ENCODE measurements around the gene KRTAP10-2.

DNA sequence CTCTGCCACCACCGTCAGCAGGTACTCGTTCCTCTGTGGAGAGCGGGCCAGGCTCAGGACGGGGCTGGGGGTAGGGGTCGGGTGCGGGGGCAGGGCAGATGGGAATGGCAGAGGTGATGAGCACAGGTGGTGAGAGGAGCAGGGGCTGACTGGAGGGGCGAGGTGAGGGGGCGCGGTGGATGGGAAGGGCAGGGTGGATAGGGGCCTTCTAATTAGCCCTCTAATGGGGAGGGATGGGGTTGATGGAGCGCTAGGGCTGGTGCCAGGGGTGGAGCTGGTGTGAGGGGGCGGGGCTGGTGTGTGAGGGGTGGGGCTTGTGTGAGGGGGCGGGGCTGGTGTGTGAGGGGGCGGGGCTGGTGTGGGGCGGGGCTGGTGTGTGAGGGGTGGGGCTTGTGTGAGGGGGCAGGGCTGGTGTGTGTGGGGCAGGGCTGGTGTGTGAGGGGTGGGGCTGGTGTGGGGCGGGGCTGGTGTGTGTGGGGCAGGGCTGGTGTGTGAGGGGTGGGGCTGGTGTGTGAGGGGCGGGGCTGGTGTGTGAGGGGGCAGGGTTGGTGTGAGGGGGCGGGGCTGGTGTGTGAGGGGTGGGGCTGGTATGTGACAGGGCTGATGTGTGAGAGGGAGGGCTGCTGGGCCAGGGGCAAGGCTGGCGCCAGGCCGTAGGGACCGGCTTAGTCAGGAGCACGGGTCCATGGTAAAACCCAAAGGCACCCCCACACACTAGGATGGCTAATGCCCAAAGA is 17.2 kb downstream of the KRTAP10-2 start:
- TF ChIP-seq, protein P1, sequence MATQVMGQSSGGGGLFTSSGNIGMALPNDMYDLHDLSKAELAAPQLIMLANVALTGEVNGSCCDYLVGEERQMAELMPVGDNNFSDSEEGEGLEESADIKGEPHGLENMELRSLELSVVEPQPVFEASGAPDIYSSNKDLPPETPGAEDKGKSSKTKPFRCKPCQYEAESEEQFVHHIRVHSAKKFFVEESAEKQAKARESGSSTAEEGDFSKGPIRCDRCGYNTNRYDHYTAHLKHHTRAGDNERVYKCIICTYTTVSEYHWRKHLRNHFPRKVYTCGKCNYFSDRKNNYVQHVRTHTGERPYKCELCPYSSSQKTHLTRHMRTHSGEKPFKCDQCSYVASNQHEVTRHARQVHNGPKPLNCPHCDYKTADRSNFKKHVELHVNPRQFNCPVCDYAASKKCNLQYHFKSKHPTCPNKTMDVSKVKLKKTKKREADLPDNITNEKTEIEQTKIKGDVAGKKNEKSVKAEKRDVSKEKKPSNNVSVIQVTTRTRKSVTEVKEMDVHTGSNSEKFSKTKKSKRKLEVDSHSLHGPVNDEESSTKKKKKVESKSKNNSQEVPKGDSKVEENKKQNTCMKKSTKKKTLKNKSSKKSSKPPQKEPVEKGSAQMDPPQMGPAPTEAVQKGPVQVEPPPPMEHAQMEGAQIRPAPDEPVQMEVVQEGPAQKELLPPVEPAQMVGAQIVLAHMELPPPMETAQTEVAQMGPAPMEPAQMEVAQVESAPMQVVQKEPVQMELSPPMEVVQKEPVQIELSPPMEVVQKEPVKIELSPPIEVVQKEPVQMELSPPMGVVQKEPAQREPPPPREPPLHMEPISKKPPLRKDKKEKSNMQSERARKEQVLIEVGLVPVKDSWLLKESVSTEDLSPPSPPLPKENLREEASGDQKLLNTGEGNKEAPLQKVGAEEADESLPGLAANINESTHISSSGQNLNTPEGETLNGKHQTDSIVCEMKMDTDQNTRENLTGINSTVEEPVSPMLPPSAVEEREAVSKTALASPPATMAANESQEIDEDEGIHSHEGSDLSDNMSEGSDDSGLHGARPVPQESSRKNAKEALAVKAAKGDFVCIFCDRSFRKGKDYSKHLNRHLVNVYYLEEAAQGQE (IDR thresholded peaks at IDR 0.05; ENCODE audit: insufficient read depth in 1 of 2, low read depth in 2 of 2, low read length in 2 of 2) = no peak
- no peak for TF ChIP-seq POLR2AphosphoS5 (IDR thresholded peaks at IDR 0.05; ENCODE audit: low read depth, low read length)
- no peak for TF ChIP-seq TAF1 (IDR thresholded peaks at IDR 0.05; ENCODE audit: borderline replicate concordance, insufficient read depth, low read length)
- no peak for TF ChIP-seq FOXP2 (optimal IDR thresholded peaks at IDR 0.05; ENCODE audit: borderline replicate concordance, extremely low read depth, extremely low read length, insufficient read depth)

Data from PFSK-1 (cell line).